Activated CD4-positive, alpha-beta T cell treated with anti-CD3 and anti-CD28 coated beads, Interleukin-2, amount 10 ng/mL, durations not matched to agents 24 days and 14 days (primary cell): ENCODE measurements around the gene DPM3. TPM values are rescaled to one million over a fixed set of nuclear protein-coding genes. Genes with fewer than 3 reads are reported as not detected.
"Not testable (repeated sequence)": the region's sequence is repeated elsewhere in the genome, so short reads cannot be mapped to it uniquely, and the experiment has no call there.

Experiments used
- DNase-seq: peaks from one replicate; pipeline ENCODE4 v3.0.0; 2022
- H3K27ac Mint-ChIP-seq: one replicate; pipeline ENCODE4 v1.8.0; 2022; ENCODE audit warnings: mild to moderate bottlenecking, mixed read lengths
- H3K27me3 Mint-ChIP-seq: one replicate; pipeline ENCODE4 v1.8.0; 2022; ENCODE audit warnings: mixed read lengths
- H3K36me3 Mint-ChIP-seq: one replicate; pipeline ENCODE4 v1.8.0; 2022; ENCODE audit warnings: low read depth, mild to moderate bottlenecking, mixed read lengths
- H3K4me1 Mint-ChIP-seq: one replicate; pipeline ENCODE4 v1.8.0; 2021; ENCODE audit warnings: mixed read lengths
- H3K4me3 Mint-ChIP-seq: one replicate; pipeline ENCODE4 v1.8.0; 2022; ENCODE audit warnings: mild to moderate bottlenecking, moderate library complexity, mixed read lengths
- H3K9me3 Mint-ChIP-seq: one replicate; pipeline ENCODE4 v1.8.0; 2021; ENCODE audit warnings: mixed read lengths
- intact Hi-C: fragments of 100-400 bp; cut with micrococcal nuclease; formaldehyde crosslinking; loops from one replicate; pipeline ENCODE4 v1.15.1; 2023
- total RNA-seq: library from RNA; stranded (reverse); gene quantifications from 2 replicates; pipeline ENCODE4 v1.2.3, GENCODE V29; 2022

The DPM3 gene
- total RNA-seq, 1 donor from 2014 or later = 34.5 TPM

- Mint-ChIP-seq H3K36me3 (no peaks in the 10 kb centered on the region), H3K9me3 (no peaks in the 10 kb centered on the region), H3K4me3 (no peak overlapping the region), H3K4me1 (no peaks in the 10 kb centered on the region), H3K27me3 (peaks cover 17% of the 10 kb centered on the region), H3K27ac (peak overlapping the region; percentile 4)
- no peak for DNase-seq
- intact Hi-C loops = no loop called here
Measured at GRCh38 chr1:155160128-155160527, 19.8 kb upstream of the DPM3 start.

DNA sequence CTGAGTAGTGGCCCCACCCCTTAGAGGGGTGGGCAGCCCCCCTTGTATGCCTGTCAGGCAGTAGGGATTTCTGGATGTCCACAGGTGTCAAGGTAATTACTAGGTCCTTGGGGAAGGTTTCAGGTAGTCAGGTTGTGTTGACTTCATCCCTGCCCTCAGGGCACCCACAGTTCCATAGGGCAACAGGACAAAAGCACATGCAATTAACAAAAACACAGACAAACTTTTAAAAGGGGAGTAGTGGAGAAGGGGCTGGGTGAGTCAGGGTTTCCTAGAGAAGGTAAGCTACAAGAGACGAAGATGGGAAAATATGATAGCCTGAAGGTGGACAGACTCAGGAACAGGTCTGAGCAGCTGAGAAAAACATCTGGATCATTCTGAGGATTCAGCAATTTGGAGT, 18.7 kb upstream of the DPM3 start:
- Mint-ChIP-seq H3K4me1 (no peaks in the 10 kb centered on the region), H3K9me3 (no peaks in the 10 kb centered on the region), H3K27me3 (peaks cover 25% of the 10 kb centered on the region), H3K4me3 (no peak overlapping the region), H3K36me3 (no peaks in the 10 kb centered on the region), H3K27ac (no peak overlapping the region)
- intact Hi-C loops = no loop called here
- no peak for DNase-seq

- H3K4me3 Mint-ChIP-seq, H3K36me3 Mint-ChIP-seq, H3K9me3 Mint-ChIP-seq, DNase-seq, intact Hi-C loops, H3K4me1 Mint-ChIP-seq, H3K27ac Mint-ChIP-seq: not testable (repeated sequence)
- peaks cover 32% of the 10 kb centered on the region for H3K27me3 Mint-ChIP-seq
Measured at GRCh38 chr1:155155996-155156643, 15.8 kb upstream of the DPM3 start.

DNA sequence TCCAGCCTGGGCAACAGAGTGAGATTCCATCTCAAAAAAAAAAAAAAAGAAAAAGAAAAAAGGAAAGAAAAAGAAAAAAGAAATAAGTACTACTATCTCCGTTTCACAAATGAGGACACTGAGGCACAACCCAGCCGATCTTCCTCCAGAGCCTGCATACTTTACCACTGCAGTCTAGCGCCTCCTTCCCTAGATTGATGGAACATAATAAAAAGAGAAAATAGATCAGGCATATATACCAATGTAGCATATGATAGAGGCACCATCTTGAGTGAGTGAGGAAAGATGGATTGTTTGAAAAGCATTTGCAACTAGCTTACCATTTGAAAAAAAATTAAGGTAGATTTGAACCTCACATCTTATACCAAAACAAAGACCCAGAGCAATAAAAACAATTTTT, 5.2 kb upstream of the DPM3 start:
- Mint-ChIP-seq H3K27ac (no peak overlapping the region), H3K27me3 (peaks cover 29% of the 10 kb centered on the region), H3K4me1 (peaks cover 4% of the 10 kb centered on the region), H3K36me3 (no peaks in the 10 kb centered on the region), H3K4me3 (no peak overlapping the region), H3K9me3 (no peaks in the 10 kb centered on the region)
- no peak for DNase-seq
- intact Hi-C loops = no loop called here

GRCh38 chr1:155141749-155142148, 1.4 kb upstream of the DPM3 start:
- no peak for DNase-seq
- no peak overlapping the region for H3K4me3 Mint-ChIP-seq
- peaks cover 23% of the 10 kb centered on the region for H3K36me3 Mint-ChIP-seq
- H3K4me1 Mint-ChIP-seq = peaks cover 25% of the 10 kb centered on the region
- H3K9me3 Mint-ChIP-seq = no peaks in the 10 kb centered on the region
- intact Hi-C loops = loop anchor here (2.0 kb wide), 1 partner anchor 31 kb away; the partner anchor contains the start of genes KRTCAP2 and TRIM46
- peaks cover 13% of the 10 kb centered on the region for H3K27me3 Mint-ChIP-seq
- no peak overlapping the region for H3K27ac Mint-ChIP-seq

DNA sequence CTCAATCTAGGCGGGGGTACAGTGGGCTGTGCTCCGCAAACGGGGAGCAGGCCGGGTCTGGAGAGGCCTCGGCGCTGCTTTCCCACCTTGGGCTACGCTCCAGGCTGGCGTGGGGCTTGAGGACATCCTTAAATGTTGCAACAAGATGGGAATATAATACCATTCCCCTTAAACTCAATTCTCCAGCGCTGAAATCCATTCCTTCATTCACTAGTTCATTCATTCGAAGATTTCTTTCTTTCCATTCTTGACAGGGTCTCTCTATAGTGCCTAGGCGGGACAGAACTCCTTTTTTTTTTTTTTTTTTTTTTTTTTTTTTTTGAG, 261 bp upstream of the DPM3 start:
- Mint-ChIP-seq H3K27ac (peak overlapping the region; percentile 92), H3K9me3 (no peaks in the 10 kb centered on the region), H3K4me1 (peaks cover 29% of the 10 kb centered on the region), H3K36me3 (peaks cover 25% of the 10 kb centered on the region), H3K4me3 (peak overlapping the region; percentile 98), H3K27me3 (peaks cover 8% of the 10 kb centered on the region)
- DNase-seq = no peak
- intact Hi-C loops = loop anchor here (2.0 kb wide), 1 partner anchor 32 kb away; the partner anchor contains the start of genes KRTCAP2 and TRIM46

DNA sequence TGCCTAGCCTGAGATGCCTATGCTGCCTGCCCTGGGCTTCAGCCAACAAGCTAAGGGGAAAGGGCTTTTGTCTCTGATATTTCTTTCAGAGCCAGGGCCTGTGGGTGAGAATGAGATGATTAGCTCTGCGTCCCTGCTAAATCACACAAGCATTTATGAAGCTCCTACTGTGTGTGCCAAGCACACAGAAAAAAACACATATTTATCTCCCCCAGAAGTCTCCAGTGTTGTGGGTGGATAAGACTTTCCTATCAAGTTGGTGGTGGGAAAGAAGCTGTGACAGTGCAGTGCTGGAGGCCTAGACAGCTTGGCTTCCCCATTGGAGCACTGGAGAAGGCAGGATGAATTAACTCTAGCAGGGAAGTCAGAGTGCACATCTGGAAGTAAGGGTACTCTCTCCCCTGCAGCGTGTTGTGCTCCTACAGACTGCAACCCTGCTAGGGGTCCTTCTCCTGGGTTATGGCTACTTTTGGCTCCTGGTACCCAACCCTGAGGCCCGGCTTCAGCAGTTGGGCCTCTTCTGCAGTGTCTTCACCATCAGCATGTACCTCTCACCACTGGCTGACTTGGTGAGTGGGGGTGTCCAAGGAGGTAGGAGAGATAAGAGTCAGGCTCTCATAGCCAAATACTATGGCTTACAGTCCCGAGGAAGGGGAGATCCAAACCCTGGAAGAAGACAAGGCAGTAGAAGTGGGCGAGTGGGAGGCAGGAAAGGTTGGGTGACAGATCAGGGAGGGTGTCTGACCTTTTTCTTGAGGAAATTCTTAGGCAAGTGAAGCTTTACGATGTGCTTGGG, 3.0 kb downstream of the DPM3 start:
- peak overlapping the region; percentile 98 for H3K4me3 Mint-ChIP-seq
- H3K4me1 Mint-ChIP-seq = peaks cover 43% of the 10 kb centered on the region
- intact Hi-C loops = loop anchor here (5.0 kb wide), 2 partner anchors 135 to 155 kb away; partner anchors contain the start of genes FLAD1 and ZBTB7B
- peak overlapping the region; percentile 98 for H3K27ac Mint-ChIP-seq
- peaks cover 5% of the 10 kb centered on the region for H3K27me3 Mint-ChIP-seq
- DNase-seq = no peak
- H3K36me3 Mint-ChIP-seq = peaks cover 30% of the 10 kb centered on the region
- no peaks in the 10 kb centered on the region for H3K9me3 Mint-ChIP-seq

GRCh38 chr1:155136748-155137147, 3.6 kb downstream of the DPM3 start:
- peak; percentile 73 for DNase-seq
- H3K27me3 Mint-ChIP-seq = peaks cover 5% of the 10 kb centered on the region
- H3K4me3 Mint-ChIP-seq = peak overlapping the region; percentile 98
- H3K27ac Mint-ChIP-seq = peak overlapping the region; percentile 98
- H3K9me3 Mint-ChIP-seq = no peaks in the 10 kb centered on the region
- intact Hi-C loops = loop anchor here (5.0 kb wide), 2 partner anchors 134 to 154 kb away; partner anchors contain the start of genes FLAD1 and ZBTB7B
- H3K36me3 Mint-ChIP-seq = peaks cover 30% of the 10 kb centered on the region
- peaks cover 45% of the 10 kb centered on the region for H3K4me1 Mint-ChIP-seq

DNA sequence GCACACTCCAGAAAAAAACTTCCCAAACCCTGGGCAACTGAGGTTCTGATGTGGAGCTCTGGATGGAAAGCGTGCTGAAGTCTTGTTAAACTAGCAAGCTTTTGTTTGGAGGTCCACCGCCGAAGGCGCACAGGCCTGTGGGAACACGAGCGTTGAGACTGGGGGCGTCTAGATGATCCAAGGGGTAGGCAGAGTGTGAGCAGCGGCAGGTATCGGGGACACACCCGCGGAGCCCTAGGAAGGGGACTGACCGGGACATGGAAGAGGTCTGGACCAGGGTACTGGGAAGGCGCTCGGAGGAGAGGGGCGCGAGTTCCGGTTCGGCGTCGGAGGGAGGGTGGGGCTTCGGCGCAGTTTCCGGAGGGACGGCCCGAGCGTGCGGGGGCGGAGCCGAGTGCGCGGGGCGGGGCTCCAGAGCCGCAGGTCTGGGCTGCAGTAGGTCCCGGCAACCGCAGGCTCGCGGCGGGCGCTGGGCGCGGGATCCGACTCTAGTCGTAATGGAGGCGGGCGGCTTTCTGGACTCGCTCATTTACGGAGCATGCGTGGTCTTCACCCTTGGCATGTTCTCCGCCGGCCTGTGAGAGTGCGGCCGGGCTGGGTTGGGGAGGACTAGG, 4.8 kb downstream of the DPM3 start, which contains the start of gene SLC50A1:
Gene SLC50A1 (plus strand): TSS at position 438 of the 614 bp plus-strand sequence. CDS start 60 bp downstream, at position 498.
- DNase-seq = peak; percentile 98
- peaks cover 7% of the 10 kb centered on the region for H3K27me3 Mint-ChIP-seq
- intact Hi-C loops = loop anchor here (1.0 to 5.0 kb wide), 4 partner anchors 8 to 153 kb away; partner anchors contain the start of genes EFNA1, FLAD1 and ZBTB7B
- H3K36me3 Mint-ChIP-seq = peaks cover 30% of the 10 kb centered on the region
- peak within 1 kb of the TSS; percentile 98 for H3K27ac Mint-ChIP-seq
- H3K4me3 Mint-ChIP-seq = peak within 1 kb of the TSS; percentile 98
- H3K4me1 Mint-ChIP-seq = peaks cover 44% of the 10 kb centered on the region
- H3K9me3 Mint-ChIP-seq = no peaks in the 10 kb centered on the region

GRCh38 chr1:155134880-155135414, 5.4 kb downstream of the DPM3 start:
- Mint-ChIP-seq H3K27ac (peak overlapping the region; percentile 98), H3K9me3 (no peaks in the 10 kb centered on the region), H3K36me3 (peaks cover 28% of the 10 kb centered on the region), H3K4me3 (peak overlapping the region; percentile 98), H3K4me1 (peaks cover 41% of the 10 kb centered on the region), H3K27me3 (peaks cover 9% of the 10 kb centered on the region)
- intact Hi-C loops = loop anchor here (1.0 to 5.0 kb wide), 4 partner anchors 8 to 153 kb away; partner anchors contain the start of genes EFNA1, FLAD1 and ZBTB7B
- peak; percentile 81 for DNase-seq

- H3K36me3 Mint-ChIP-seq = peaks cover 23% of the 10 kb centered on the region
- intact Hi-C loops = loop anchor here (2.0 kb wide), 1 partner anchor 50 kb away; no protein-coding TSS in a partner anchor
- no peak for DNase-seq
- H3K27me3 Mint-ChIP-seq = peaks cover 13% of the 10 kb centered on the region
- H3K27ac Mint-ChIP-seq = peak overlapping the region; percentile 98
- H3K9me3 Mint-ChIP-seq = no peaks in the 10 kb centered on the region
- no peak overlapping the region for H3K4me3 Mint-ChIP-seq
- peaks cover 43% of the 10 kb centered on the region for H3K4me1 Mint-ChIP-seq
Measured at GRCh38 chr1:155134322-155134721, 6.0 kb downstream of the DPM3 start.

GRCh38 chr1:155133799-155134281, 6.5 kb downstream of the DPM3 start:
- H3K27me3 Mint-ChIP-seq = peaks cover 15% of the 10 kb centered on the region
- H3K4me3 Mint-ChIP-seq = no peak overlapping the region
- H3K27ac Mint-ChIP-seq = no peak overlapping the region
- peaks cover 21% of the 10 kb centered on the region for H3K36me3 Mint-ChIP-seq
- no peak for DNase-seq
- no peaks in the 10 kb centered on the region for H3K9me3 Mint-ChIP-seq
- intact Hi-C loops = loop anchor here (2.0 kb wide), 1 partner anchor 49 kb away; no protein-coding TSS in a partner anchor
- H3K4me1 Mint-ChIP-seq = peaks cover 45% of the 10 kb centered on the region

GRCh38 chr1:155131856-155132255, 8.5 kb downstream of the DPM3 start:
- no peak for DNase-seq
- Mint-ChIP-seq H3K9me3 (no peaks in the 10 kb centered on the region), H3K4me1 (peaks cover 44% of the 10 kb centered on the region), H3K27ac (no peak overlapping the region), H3K36me3 (peaks cover 7% of the 10 kb centered on the region), H3K4me3 (no peak overlapping the region), H3K27me3 (peaks cover 32% of the 10 kb centered on the region)
- intact Hi-C loops = no loop called here
